Panc1 (cell line): ENCODE results near the gene SLC8A1.

Source experiments
- CTCF ChIP-seq: fragments of 450-650 bp; IDR thresholded peaks from 2 replicates; pipeline ENCODE4 v1.5.1; 2017; ENCODE audit warnings: mild to moderate bottlenecking
- POLR2AphosphoS5 ChIP-seq: IDR thresholded peaks from 2 replicates; pipeline ENCODE4 v1.6.1; 2012; ENCODE audit warnings: mild to moderate bottlenecking, low read depth, low read length, moderate library complexity
- TF ChIP-seq, protein P1 (sequence below), 2 experiments: IDR thresholded peaks; 2 replicates each; pipeline ENCODE4 v1.6.1; 2011 to 2012; ENCODE audit warnings: low read depth in 2 of 2, control low read depth in 1 of 2, low read length in 1 of 2, mild to moderate bottlenecking in 1 of 2, moderate library complexity in 1 of 2; ENCODE audit not compliant: insufficient read depth in 1 of 2

GRCh38 chr2:40406485-40407289 is 45.2 kb downstream of the SLC8A1 start:
- TF ChIP-seq CTCF (no peak), POLR2AphosphoS5 (no peak)
- TF ChIP-seq, protein P1, sequence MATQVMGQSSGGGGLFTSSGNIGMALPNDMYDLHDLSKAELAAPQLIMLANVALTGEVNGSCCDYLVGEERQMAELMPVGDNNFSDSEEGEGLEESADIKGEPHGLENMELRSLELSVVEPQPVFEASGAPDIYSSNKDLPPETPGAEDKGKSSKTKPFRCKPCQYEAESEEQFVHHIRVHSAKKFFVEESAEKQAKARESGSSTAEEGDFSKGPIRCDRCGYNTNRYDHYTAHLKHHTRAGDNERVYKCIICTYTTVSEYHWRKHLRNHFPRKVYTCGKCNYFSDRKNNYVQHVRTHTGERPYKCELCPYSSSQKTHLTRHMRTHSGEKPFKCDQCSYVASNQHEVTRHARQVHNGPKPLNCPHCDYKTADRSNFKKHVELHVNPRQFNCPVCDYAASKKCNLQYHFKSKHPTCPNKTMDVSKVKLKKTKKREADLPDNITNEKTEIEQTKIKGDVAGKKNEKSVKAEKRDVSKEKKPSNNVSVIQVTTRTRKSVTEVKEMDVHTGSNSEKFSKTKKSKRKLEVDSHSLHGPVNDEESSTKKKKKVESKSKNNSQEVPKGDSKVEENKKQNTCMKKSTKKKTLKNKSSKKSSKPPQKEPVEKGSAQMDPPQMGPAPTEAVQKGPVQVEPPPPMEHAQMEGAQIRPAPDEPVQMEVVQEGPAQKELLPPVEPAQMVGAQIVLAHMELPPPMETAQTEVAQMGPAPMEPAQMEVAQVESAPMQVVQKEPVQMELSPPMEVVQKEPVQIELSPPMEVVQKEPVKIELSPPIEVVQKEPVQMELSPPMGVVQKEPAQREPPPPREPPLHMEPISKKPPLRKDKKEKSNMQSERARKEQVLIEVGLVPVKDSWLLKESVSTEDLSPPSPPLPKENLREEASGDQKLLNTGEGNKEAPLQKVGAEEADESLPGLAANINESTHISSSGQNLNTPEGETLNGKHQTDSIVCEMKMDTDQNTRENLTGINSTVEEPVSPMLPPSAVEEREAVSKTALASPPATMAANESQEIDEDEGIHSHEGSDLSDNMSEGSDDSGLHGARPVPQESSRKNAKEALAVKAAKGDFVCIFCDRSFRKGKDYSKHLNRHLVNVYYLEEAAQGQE (IDR thresholded peaks at IDR 0.05; ENCODE audit: insufficient read depth in 1 of 2, low read depth in 2 of 2, low read length in 1 of 2), result no peak
